ENCODE results near the gene ZKSCAN4. TPM values are rescaled to one million over a fixed set of nuclear protein-coding genes. Genes with fewer than 3 reads are reported as not detected.

ZKSCAN4 gene
- total RNA-seq, 2 donors from 2014 or later: 7.3 to 8.2 TPM

DNA sequence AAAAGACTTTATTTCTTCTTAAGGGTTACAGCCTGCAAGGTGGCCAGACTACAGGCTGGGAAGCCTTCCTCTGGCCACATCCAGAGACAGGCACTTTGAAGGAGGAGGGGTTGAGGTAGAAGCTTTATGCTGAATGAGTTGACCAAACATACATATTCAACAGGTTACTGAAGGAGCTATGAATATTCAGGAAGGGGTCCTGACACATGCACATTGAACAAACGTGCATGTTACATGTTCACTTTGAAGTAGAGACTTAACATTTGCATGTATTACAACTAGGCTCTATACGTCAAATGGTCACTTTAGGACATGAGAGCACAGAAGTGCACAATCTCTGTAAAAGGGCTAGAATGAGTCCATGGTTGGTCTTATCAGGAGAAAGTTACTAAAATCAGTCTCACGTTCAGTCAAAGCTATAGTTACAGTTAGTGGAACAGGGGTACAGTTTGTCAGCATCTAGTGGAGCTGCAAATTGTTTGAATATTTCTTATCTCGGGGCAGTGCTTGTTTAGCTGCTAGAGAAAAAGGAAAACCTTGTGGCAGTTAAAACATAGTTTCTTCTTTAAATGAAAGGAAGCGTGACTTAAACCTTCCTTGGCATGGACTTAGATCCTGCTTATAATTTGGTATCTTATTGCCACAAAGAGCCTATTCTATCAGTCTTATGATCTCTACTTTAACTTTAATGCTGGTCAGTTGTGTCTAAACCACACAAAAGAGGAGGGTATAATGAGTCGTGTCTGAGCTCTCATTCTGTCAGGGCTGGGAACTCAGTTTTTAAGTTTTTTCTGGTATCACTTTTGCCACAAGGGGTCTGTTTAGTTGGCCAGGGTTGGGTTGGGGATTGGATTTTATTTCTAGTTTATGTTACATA, 31.6 kb downstream of the ZKSCAN4 start:
- no peaks in the 10 kb centered on the region for H3K4me1 ChIP-seq (ENCODE audit: control insufficient read depth, insufficient read depth, low read length)
- Mint-ChIP-seq H3K9me3 (no peaks in the 10 kb centered on the region), H3K27ac (no peak overlapping the region), H3K4me3 (no peak overlapping the region), H3K27me3 (ENCODE audit: insufficient read depth) (peaks cover 66% of the 10 kb centered on the region), H3K4me1 (peaks cover 3% of the 10 kb centered on the region), H3K36me3 (ENCODE audit: low read depth) (no peaks in the 10 kb centered on the region)
- DNase-seq: no peak
- H3K9ac ChIP-seq (ENCODE audit: extremely low read depth, low read length, poor library complexity, severe bottlenecking): no peak overlapping the region
- no peak overlapping the region for H3K27ac ChIP-seq (ENCODE audit: low read depth, low read length)
- H3K36me3 ChIP-seq (ENCODE audit: control insufficient read depth, insufficient read depth, low read length): no peaks in the 10 kb centered on the region
- TF ChIP-seq, protein P1, sequence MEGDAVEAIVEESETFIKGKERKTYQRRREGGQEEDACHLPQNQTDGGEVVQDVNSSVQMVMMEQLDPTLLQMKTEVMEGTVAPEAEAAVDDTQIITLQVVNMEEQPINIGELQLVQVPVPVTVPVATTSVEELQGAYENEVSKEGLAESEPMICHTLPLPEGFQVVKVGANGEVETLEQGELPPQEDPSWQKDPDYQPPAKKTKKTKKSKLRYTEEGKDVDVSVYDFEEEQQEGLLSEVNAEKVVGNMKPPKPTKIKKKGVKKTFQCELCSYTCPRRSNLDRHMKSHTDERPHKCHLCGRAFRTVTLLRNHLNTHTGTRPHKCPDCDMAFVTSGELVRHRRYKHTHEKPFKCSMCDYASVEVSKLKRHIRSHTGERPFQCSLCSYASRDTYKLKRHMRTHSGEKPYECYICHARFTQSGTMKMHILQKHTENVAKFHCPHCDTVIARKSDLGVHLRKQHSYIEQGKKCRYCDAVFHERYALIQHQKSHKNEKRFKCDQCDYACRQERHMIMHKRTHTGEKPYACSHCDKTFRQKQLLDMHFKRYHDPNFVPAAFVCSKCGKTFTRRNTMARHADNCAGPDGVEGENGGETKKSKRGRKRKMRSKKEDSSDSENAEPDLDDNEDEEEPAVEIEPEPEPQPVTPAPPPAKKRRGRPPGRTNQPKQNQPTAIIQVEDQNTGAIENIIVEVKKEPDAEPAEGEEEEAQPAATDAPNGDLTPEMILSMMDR (conservative IDR thresholded peaks at IDR 0.05): peak; percentile 25
- peaks cover 48% of the 10 kb centered on the region for H3K27me3 ChIP-seq (ENCODE audit: control insufficient read depth, insufficient read depth, low read length, poor library complexity, severe bottlenecking)
- no peak overlapping the region for H3K4me3 ChIP-seq (ENCODE audit: low read length)
- H3K9me3 ChIP-seq (ENCODE audit: control insufficient read depth, low read length): no peaks in the 10 kb centered on the region
- 66 to 68% methylated on average over 5 to 6 of the region's 6 CpGs for WGBS, 2 experiments (ENCODE audit: insufficient coverage in 1 of 2, insufficient read length in 1 of 2)

GRCh38 chr6:28218312-28219248, 33.5 kb downstream of the ZKSCAN4 start:
- H3K27ac Mint-ChIP-seq: no peak overlapping the region
- H3K27me3 Mint-ChIP-seq (ENCODE audit: insufficient read depth): peaks cover 64% of the 10 kb centered on the region
- H3K9me3 Mint-ChIP-seq: no peaks in the 10 kb centered on the region
- peak overlapping the region; percentile 63 for H3K4me3 Mint-ChIP-seq
- peak; percentile 81 for DNase-seq
- TF ChIP-seq, protein P1 (conservative IDR thresholded peaks at IDR 0.05): peak; percentile 15
- H3K4me1 ChIP-seq (ENCODE audit: control insufficient read depth, insufficient read depth, low read length): no peaks in the 10 kb centered on the region
- no peak overlapping the region for H3K9ac ChIP-seq (ENCODE audit: extremely low read depth, low read length, poor library complexity, severe bottlenecking)
- no peaks in the 10 kb centered on the region for H3K36me3 Mint-ChIP-seq (ENCODE audit: low read depth)
- no peaks in the 10 kb centered on the region for H3K36me3 ChIP-seq (ENCODE audit: control insufficient read depth, insufficient read depth, low read length)
- peak overlapping the region; percentile 79 for H3K4me3 ChIP-seq (ENCODE audit: low read length)
- H3K27me3 ChIP-seq (ENCODE audit: control insufficient read depth, insufficient read depth, low read length, poor library complexity, severe bottlenecking): peaks cover 41% of the 10 kb centered on the region
- peaks cover 3% of the 10 kb centered on the region for H3K4me1 Mint-ChIP-seq
- no peaks in the 10 kb centered on the region for H3K9me3 ChIP-seq (ENCODE audit: control insufficient read depth, low read length)
- WGBS, 2 experiments (ENCODE audit: insufficient coverage in 1 of 2, insufficient read length in 1 of 2): 17 to 20% methylated on average over 20 to 55 of the region's 56 CpGs
- H3K27ac ChIP-seq (ENCODE audit: low read depth, low read length): no peak overlapping the region

DNA sequence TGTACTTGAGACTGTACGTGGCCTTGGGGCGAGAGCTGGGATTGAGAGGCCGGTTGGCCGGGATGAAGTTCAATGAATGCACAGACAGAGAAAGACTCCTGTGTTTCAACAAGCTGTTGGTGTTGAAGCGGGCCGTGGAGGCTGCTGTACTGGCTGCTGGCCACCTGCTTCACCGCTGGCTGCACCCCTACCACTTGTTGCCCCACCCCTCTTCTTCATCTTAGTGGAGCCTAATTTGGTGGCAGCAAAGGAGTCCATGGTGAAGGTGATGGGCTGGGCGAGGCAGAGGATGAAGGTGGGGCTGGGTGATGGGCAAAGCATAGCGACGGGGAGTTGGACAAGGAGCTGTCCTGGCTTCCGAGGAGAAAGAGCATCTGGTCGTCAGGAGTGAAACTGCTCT, 34.2 kb downstream of the ZKSCAN4 start:
- Histone ChIP-seq H3K4me1 (ENCODE audit: control insufficient read depth, insufficient read depth, low read length) (no peaks in the 10 kb centered on the region), H3K4me3 (ENCODE audit: low read length) (peak overlapping the region; percentile 75), H3K36me3 (ENCODE audit: control insufficient read depth, insufficient read depth, low read length) (no peaks in the 10 kb centered on the region), H3K9me3 (ENCODE audit: control insufficient read depth, low read length) (no peaks in the 10 kb centered on the region), H3K9ac (ENCODE audit: extremely low read depth, low read length, poor library complexity, severe bottlenecking) (no peak overlapping the region), H3K27me3 (ENCODE audit: control insufficient read depth, insufficient read depth, low read length, poor library complexity, severe bottlenecking) (peaks cover 35% of the 10 kb centered on the region), H3K27ac (ENCODE audit: low read depth, low read length) (no peak overlapping the region)
- Mint-ChIP-seq H3K4me3 (peak overlapping the region; percentile 63), H3K4me1 (peaks cover 3% of the 10 kb centered on the region), H3K27ac (no peak overlapping the region), H3K36me3 (ENCODE audit: low read depth) (no peaks in the 10 kb centered on the region), H3K9me3 (no peaks in the 10 kb centered on the region), H3K27me3 (ENCODE audit: insufficient read depth) (peaks cover 58% of the 10 kb centered on the region)
- TF ChIP-seq, protein P1 (conservative IDR thresholded peaks at IDR 0.05): no peak
- WGBS, 2 experiments (ENCODE audit: insufficient coverage in 1 of 2, insufficient read length in 1 of 2): 91 to 92% methylated on average over 9 to 12 of the region's 12 CpGs
- DNase-seq: no peak

Data from endodermal cell (in vitro differentiated cells).